SW 1271 (cell line): ENCODE results near the gene APOL5.
A peak's percentile ranks its signal among the peaks of the same experiment; 100 is the strongest.
"Not testable (repeated sequence)": the region's sequence is repeated elsewhere in the genome, so short reads cannot be mapped to it uniquely, and the experiment has no call there.

ENCODE experiments used
- DNase-seq, 2 experiments: peaks; one replicate each; lab custom pipeline; 2025; lab: John Stamatoyannopoulos, UW

Gene APOL5

GRCh38 chr22:35711336-35711735 is 6.3 kb upstream of the APOL5 start:
- no peak for DNase-seq

- peak in 1 of 2 experiments; percentile 4 for DNase-seq
Observed at GRCh38 chr22:35712672-35713071, 5.0 kb upstream of the APOL5 start.

DNA sequence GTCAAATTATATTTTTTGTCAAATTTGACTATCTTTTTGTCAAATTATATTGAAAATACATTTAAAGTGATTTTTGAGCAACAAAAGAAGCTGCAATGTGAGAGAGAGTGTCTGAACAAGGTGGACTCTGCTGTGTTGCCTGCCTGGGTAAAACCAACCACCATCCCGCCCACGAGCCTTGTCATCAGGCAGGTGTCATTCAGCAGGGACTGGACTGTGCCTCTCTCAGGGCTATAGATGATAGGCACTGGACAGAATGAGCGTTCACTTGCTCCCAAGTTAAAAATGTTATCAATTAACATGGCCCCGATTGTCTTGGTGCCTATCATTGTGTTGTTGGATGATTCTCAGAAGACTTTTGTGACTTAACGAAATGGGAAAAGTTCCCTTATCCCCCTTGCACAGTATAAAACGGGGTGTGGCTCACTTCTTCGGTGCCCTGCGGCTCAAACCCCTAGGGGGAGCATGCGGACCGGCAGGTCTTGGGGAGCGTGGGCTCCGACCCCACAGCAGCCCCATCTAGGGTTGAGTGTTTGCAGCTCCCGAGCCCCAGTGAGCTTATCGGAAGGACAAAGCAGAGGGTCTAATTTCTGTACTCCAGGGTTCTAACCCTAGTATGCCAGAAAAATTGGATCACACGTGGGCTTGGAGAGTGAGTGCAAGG is 1.7 kb downstream of the APOL5 start:
- DNase-seq = no peak

GRCh38 chr22:35721960-35722359 is 4.3 kb downstream of the APOL5 start:
- no peak for DNase-seq

DNA sequence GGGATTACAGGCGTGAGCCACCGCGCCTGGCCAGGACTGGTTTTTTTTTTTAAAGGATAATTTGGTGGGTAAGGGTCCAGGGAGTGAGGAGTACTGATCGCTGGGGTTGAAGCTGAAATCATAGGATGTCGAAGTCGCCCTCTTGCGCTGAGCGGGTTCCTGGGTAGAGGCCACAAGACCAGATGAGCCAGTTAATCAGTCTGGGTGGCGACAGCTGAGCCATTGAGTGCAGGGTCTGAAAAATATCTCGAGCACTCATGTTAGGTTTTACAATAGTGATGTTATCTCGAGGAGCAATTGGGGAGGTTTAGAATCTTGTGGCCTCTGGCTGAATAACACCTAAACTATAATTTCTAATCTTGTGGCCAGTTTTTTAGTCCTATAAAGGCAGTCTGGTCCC is 7.8 kb downstream of the APOL5 start:
- no peak for DNase-seq

- no peak for DNase-seq
Observed at GRCh38 chr22:35726398-35726797, 8.7 kb downstream of the APOL5 start.

DNA sequence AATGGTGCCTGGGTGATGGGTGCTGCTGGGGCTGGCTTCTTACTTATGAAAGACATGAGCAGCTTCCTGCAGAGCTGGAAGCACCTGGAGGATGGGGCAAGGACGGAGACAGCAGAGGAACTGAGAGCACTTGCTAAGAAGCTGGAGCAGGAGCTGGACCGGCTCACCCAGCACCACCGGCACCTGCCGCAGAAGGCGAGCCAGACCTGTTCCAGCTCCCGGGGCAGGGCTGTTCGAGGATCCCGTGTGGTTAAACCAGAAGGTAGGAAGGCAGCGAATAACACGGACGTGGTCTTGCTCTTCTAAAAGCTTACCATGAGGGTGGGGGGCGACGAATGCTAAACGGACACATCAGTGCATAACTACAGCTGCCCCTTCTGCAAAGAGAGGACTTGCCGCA is 9.3 kb downstream of the APOL5 start:
- no peak for DNase-seq

- DNase-seq = no peak
Observed at GRCh38 chr22:35727436-35727835, 9.8 kb downstream of the APOL5 start.

GRCh38 chr22:35728639-35729308 is 11.1 kb downstream of the APOL5 start:
- no peak for DNase-seq

DNA sequence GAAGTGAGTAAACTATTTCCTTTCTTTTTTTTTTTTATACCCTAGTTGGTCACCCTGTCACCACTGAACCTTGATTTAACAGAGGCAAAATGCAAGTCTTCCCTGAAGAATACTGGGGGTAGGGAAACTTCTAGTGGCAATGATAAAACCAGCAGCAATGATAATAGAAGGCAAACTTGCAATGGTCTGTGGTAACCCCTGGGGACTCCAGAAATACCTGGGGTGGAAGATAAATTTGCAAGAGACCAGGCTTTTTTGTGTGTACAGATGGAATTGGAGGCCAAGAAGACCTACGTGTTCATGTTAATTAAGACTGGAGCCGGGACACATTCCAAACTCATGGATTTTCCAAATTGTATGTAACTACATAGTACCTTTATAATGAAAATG is 11.6 kb downstream of the APOL5 start:
- DNase-seq = no peak

GRCh38 chr22:35731321-35731720 is 13.6 kb downstream of the APOL5 start:
- no peak for DNase-seq

DNA sequence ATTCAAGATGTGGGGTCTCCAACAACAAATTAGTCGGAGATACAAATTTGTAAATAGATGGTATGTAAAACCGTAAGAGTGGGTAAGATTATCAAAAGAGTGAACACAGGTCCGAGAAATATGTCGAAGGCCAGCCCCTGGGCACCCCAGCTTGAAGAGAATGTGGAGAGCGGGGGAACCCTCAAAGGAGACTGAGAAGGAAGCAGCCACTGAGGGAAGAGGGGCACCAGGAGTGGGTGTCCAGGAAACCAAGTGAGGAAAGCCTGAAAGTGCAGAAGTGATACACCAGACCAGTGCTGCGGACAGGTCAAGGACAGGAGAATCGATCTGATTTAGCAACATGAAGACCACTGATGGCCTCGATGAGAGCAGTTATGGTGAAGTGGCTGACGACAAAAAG is 14.4 kb downstream of the APOL5 start:
- DNase-seq = no peak

DNA sequence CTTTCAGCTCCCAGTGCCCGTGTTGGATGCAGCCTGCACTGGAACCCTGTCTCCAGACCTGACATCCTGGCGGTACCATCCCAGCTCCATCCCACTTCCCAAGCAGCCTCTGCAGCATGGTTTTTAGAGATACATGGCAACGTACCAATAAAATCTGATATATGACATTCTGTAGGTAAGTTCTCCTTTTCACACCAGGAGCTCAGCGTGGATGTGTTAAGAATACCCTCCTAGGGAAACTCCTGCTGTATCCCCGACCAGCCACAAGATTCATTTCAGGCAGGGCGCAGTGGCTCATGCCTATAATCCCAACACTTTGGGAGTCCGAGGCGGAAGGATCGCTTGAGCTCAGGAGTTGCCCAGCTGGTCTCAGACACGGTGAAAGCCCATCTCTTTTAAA is 15.4 kb downstream of the APOL5 start:
- DNase-seq = no peak

DNA sequence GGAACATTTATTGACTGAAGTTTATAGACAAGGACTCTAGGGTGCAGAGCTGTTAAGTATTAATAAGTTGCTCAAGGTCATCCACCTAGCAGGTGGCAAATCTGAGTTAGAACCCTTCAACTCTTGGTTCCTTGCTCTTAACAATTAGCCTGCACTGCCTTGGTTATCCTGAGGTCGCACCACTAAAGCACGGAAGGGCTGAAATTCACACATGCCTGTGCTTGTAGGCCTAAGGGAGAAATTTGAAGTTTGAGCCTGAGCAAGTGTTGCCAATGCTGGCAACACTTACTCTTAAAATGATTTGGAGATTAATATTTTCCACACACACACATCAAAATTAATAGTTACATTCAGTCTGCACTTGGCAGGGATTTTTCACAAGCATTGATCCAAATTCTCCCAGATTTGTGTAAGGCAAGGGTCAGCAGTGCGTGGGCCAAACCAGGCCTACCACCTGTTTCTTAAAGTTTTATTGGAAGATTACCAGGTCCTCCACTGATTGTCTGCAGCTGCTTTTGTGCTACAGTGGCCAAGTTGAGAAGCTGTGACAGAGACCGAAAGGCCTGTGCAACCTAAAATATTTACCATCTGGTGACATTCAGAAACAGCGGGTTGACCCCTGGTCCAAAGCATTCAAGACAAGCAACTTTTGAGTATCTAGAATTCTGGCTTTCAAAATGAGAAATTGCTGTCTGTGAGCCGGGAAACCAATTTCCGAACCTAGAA is 16.3 kb downstream of the APOL5 start:
- no peak for DNase-seq

GRCh38 chr22:35734517-35734827 is 16.8 kb downstream of the APOL5 start:
- DNase-seq = no peak

- DNase-seq = no peak
Observed at GRCh38 chr22:35735542-35735941, 17.9 kb downstream of the APOL5 start.

DNA sequence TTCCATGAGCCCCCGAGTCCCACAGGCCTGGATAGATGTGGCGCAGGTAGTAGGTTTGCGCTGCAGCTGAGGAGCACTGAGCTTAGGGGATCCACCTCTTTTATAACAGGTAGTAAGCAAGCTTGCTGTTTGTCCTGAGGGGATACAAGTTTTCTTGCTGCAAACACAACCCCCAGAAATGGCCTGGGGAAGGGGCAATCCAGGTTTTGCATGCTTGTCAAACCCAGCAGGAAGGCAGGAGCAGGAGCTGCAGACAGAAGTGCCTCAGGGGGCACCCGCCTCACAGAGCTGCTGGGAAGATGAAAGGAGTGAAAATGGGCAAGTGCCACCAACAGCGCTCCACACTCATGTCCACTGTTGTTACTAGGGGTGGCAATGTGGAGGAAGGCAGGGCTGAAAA is 18.5 kb downstream of the APOL5 start:
- DNase-seq = no peak

DNA sequence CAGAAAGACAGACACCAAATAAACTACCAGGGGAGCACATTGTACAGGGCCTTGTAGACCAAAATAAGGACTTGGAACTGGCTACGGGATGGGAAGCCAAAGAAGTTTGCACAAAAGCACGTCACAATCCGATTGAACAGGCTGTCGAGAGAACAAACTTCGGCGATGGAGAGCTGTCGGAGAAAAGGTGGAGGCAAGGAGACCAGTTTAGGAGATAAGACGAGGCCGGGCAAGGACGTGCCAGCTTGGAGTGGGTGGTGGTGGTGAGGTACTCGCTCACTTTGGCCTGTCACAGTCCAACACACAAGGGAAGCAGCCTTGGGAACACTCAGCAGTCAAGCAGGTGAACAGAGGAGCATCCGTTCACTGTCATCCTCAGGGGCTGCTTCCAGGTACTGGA is 19.0 kb downstream of the APOL5 start:
- DNase-seq = no peak

GRCh38 chr22:35737886-35738285 is 20.2 kb downstream of the APOL5 start:
- DNase-seq = not testable (repeated sequence)

GRCh38 chr22:35739076-35739930 is 21.6 kb downstream of the APOL5 start:
- no peak for DNase-seq

- no peak for DNase-seq
Observed at GRCh38 chr22:35739931-35740380, 22.3 kb downstream of the APOL5 start.

- no peak for DNase-seq
Observed at GRCh38 chr22:35740616-35741015, 22.9 kb downstream of the APOL5 start.
